HUES64 (cell line): Measurements from ENCODE around the gene ERBB4.

Experiments used
- H3K27ac ChIP-seq: 2 replicates; pipeline ENCODE4 v1.7.0; 2013; ENCODE audit warnings: low read depth, low read length, inconsistent platforms
- H3K27me3 ChIP-seq: 2 replicates; pipeline ENCODE4 v1.6.1; 2013; ENCODE audit warnings: mild to moderate bottlenecking, low read length; ENCODE audit not compliant: insufficient read depth
- H3K36me3 ChIP-seq: 2 replicates; pipeline ENCODE4 v1.6.1; 2013; ENCODE audit warnings: mild to moderate bottlenecking, low read length; ENCODE audit not compliant: insufficient read depth
- H3K4me1 ChIP-seq: 2 replicates; pipeline ENCODE4 v1.6.1; 2013; ENCODE audit warnings: mild to moderate bottlenecking, low read length, moderate library complexity; ENCODE audit not compliant: insufficient read depth
- H3K4me3 ChIP-seq: 2 replicates; pipeline ENCODE4 v1.5.1; 2013; ENCODE audit warnings: mild to moderate bottlenecking, low read length, moderate library complexity
- H3K9ac ChIP-seq: 2 replicates; pipeline ENCODE4 v1.6.1; 2013; ENCODE audit warnings: mild to moderate bottlenecking, low read depth, low read length
- H3K9me3 ChIP-seq: 2 replicates; pipeline ENCODE4 v1.6.1; 2013; ENCODE audit warnings: low read depth, low read length; ENCODE audit not compliant: insufficient read depth
- WGBS: fragments of 150-250, 120-280 bp; methylation state at CpG from one replicate; pipeline ENCODE4 v1.1.7; 2013; ENCODE audit warnings: missing lambda C conversion rate; 5-methylcytosine and 5-hydroxymethylcytosine counted together

ERBB4 gene

DNA sequence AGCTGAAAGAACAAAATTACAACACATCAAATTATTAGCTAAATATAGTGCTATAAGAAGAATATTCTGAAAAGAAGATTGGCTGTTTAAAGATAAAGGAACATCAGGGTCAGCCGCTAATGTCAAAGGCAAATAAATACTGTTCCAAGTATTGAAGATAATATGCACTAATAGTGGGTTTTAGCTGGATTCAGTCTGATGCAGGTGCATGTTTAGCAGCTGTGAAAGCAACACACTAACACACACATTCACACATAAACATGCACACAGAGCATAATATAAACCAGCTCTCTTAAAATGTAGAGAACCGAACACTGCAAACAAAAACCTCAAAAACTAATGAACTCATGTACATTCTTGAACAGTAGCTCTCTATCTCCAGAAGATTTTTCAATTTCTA lies 634.6 kb downstream of the ERBB4 start:
- Histone ChIP-seq H3K4me3 (no peak overlapping the region), H3K9me3 (no peaks in the 10 kb centered on the region), H3K9ac (no peak overlapping the region), H3K4me1 (no peaks in the 10 kb centered on the region), H3K27me3 (no peaks in the 10 kb centered on the region), H3K36me3 (no peaks in the 10 kb centered on the region), H3K27ac (no peak overlapping the region)
- WGBS = 94% methylated on average over 2 of the region's 2 CpGs

DNA sequence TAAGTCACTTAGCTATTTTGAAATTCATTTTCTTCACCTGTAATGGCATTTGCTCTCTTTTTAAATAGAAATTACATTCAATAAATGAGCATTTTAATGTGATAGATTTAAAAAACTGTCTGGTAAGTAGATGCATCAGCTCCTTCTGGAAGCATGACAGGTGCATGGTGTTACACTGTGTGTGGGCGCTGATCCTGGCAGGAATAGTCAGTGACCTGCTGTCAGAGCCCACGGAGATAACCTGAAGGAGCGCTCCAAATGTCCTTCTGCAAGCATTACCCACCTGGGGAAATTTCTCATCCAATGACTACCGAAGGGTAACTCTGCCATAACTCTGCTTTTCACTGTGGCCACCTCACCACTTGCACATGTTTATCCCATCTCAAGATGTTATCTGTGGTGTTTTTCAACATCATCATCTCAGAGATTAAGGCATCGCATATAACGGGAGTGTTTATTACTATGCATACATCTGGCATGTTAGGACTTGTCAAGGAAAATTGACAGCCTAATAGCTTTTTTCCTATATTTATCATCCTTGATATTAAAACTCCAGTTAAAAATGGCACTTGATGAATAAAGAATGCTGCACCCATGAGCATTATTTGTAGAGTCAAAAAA lies 637.3 kb downstream of the ERBB4 start:
- Histone ChIP-seq H3K27me3 (no peaks in the 10 kb centered on the region), H3K27ac (no peak overlapping the region), H3K4me1 (no peaks in the 10 kb centered on the region), H3K4me3 (no peak overlapping the region), H3K36me3 (no peaks in the 10 kb centered on the region), H3K9ac (no peak overlapping the region), H3K9me3 (no peaks in the 10 kb centered on the region)
- WGBS = 95% methylated on average over 6 of the region's 6 CpGs

DNA sequence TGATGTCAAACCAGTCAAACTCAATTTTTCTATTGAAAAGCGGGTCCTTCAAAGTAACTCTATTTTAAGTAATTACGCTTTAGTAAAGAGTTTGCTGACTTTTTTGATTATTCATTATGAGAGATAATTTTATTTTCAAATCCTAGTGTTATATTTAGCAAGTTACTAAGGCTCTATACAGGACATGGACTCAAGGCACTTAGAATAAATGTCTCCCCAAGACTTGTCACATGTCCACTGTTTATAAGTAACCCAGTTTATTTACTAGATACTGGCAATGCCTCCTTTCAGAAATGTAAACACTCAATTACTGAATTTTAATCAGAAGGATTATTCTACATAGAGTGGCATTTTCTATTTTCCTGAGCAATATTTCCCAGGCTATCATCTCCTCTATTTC lies 638.1 kb downstream of the ERBB4 start:
- no peaks in the 10 kb centered on the region for H3K27me3 ChIP-seq
- no peak overlapping the region for H3K4me3 ChIP-seq
- H3K9ac ChIP-seq = no peak overlapping the region
- no peak overlapping the region for H3K27ac ChIP-seq
- H3K4me1 ChIP-seq = no peaks in the 10 kb centered on the region
- WGBS = 100% methylated on average over 1 of the region's 2 CpGs
- H3K9me3 ChIP-seq = no peaks in the 10 kb centered on the region
- no peaks in the 10 kb centered on the region for H3K36me3 ChIP-seq

DNA sequence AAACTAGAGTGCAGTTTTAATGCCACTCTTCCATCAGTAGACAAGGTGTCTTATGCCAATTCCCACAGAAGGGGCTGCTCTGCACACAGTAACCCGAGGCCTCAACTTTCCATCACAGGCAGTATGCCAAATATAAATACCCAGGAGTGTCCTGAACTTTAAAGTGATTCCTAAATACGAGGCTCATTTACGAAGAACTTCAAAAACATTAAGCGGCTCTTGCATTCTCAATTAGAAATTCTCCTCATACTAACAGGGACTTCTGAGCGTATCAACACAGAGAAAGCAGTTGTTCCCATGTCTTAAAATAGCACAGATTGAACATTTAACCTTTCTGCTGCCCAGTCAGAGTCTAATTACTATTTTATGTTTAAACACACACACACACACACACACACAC lies 638.6 kb downstream of the ERBB4 start:
- H3K27ac ChIP-seq = no peak overlapping the region
- 91% methylated on average over 5 of the region's 5 CpGs for WGBS
- H3K4me1 ChIP-seq = no peaks in the 10 kb centered on the region
- H3K27me3 ChIP-seq = no peaks in the 10 kb centered on the region
- no peaks in the 10 kb centered on the region for H3K36me3 ChIP-seq
- no peak overlapping the region for H3K4me3 ChIP-seq
- no peak overlapping the region for H3K9ac ChIP-seq
- no peaks in the 10 kb centered on the region for H3K9me3 ChIP-seq

DNA sequence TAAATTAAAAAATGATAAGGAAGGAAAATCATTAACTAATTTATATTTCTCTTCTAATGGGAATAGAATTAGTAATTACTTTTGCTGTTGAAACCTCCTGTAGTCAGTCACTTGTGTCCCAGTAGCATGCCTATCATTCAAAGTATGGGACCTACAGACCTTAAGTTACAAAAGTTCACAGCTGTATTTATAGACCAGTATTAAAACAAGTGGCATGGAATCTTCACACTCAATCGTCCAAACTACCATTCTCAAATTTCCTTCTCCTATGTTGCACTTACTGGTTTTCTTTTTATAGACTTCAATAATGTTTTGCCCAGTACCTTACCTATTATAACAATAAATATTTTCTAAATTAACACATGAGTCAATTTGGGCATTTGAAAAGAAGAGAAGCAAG lies 639.9 kb downstream of the ERBB4 start:
- Histone ChIP-seq H3K9me3 (no peaks in the 10 kb centered on the region), H3K27me3 (no peaks in the 10 kb centered on the region), H3K9ac (no peak overlapping the region), H3K4me3 (no peak overlapping the region), H3K4me1 (no peaks in the 10 kb centered on the region), H3K27ac (no peak overlapping the region), H3K36me3 (no peaks in the 10 kb centered on the region)
- 94% methylated on average over 1 of the region's 1 CpG for WGBS

DNA sequence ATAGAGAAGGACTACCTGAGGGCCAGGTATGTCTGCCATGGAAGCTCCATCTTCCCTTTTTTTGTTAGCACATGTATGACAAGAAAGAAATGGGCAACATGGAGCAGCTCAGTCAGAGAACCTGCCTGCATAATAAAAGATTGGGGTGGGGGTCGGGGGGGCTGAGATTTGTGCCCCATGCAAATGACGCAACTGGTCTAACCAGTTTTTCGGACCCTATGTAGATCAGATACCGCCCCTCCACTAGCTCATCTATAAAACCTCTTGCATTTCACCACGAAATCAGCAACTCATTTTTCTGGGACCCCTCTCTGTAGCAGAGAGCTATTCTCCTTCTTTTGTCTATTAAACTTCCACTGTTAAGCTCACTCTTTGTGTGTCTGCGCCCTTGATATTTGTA lies 657.2 kb downstream of the ERBB4 start:
- no peak overlapping the region for H3K27ac ChIP-seq
- H3K9ac ChIP-seq = no peak overlapping the region
- no peaks in the 10 kb centered on the region for H3K9me3 ChIP-seq
- WGBS = 91% methylated on average over 5 of the region's 6 CpGs
- no peaks in the 10 kb centered on the region for H3K27me3 ChIP-seq
- no peaks in the 10 kb centered on the region for H3K36me3 ChIP-seq
- H3K4me3 ChIP-seq = no peak overlapping the region
- 0 out of 2 replicates have a peak, but pooled peaks cover 3% of the 10 kb centered on the region for H3K4me1 ChIP-seq

DNA sequence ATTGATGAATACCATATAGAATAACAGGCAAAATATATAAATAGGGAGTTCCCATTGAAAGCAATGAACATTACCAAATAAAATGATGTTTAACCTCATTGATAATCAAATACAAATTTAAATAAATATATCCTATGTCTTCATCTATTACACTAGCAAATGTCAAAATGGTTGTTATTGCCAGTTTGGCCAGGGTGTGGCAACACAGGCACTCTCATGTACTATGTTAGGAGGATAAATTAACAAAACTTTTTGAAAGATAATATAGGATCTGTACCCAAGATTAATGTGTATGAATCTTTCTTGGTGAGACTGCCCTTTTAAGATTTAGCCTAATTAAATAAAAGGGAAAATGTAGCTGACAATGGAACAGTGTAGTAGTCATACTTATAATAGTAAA lies 659.3 kb downstream of the ERBB4 start:
- Histone ChIP-seq H3K4me3 (no peak overlapping the region), H3K9me3 (no peaks in the 10 kb centered on the region), H3K36me3 (no peaks in the 10 kb centered on the region), H3K27me3 (no peaks in the 10 kb centered on the region), H3K27ac (no peak overlapping the region), H3K4me1 (0 out of 2 replicates have a peak, but pooled peaks cover 3% of the 10 kb centered on the region), H3K9ac (no peak overlapping the region)

DNA sequence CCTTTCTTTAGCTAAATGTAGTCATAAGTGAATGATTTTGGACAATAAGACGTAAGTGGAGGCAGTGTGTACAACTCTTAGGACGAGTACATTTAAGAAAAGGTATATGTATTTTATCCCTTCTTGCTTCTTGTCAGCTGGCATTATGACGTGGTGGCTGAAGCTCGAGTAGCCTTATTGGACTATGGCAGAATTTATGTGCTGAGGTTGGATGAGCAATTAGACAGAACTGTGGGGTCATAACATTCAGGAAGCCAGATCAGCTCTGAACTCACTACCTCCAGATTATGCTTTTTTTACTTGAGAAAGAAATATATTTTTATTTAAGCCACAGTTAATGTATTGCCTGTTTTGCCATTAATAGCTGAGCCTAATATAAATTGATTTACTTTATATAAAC lies 661.5 kb downstream of the ERBB4 start:
- Histone ChIP-seq H3K27ac (no peak overlapping the region), H3K36me3 (no peaks in the 10 kb centered on the region), H3K4me3 (no peak overlapping the region), H3K9ac (no peak overlapping the region), H3K9me3 (no peaks in the 10 kb centered on the region), H3K4me1 (0 out of 2 replicates have a peak, but pooled peaks cover 3% of the 10 kb centered on the region), H3K27me3 (no peaks in the 10 kb centered on the region)
- WGBS = 94% methylated on average over 4 of the region's 4 CpGs

DNA sequence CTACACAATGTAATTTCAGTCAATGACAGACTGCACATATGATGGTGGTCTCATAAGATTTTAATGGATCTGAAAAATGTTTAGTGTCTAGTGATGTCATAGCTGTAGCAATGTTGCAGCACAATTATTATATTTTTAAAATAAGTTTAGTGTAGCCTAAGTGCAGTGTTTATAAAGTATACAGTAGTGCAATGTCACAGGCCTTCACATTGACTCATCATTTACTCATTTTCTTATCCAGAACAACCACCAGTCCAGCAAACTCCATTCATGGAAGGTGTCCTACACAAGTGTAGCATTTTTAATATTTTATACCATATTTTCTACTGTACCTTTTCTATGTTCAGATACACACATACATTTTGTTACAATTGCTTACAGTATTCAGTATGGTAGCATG lies 663.1 kb downstream of the ERBB4 start:
- Histone ChIP-seq H3K36me3 (no peaks in the 10 kb centered on the region), H3K27ac (no peak overlapping the region), H3K9me3 (no peaks in the 10 kb centered on the region), H3K9ac (no peak overlapping the region), H3K4me1 (no peaks in the 10 kb centered on the region), H3K4me3 (no peak overlapping the region), H3K27me3 (no peaks in the 10 kb centered on the region)

DNA sequence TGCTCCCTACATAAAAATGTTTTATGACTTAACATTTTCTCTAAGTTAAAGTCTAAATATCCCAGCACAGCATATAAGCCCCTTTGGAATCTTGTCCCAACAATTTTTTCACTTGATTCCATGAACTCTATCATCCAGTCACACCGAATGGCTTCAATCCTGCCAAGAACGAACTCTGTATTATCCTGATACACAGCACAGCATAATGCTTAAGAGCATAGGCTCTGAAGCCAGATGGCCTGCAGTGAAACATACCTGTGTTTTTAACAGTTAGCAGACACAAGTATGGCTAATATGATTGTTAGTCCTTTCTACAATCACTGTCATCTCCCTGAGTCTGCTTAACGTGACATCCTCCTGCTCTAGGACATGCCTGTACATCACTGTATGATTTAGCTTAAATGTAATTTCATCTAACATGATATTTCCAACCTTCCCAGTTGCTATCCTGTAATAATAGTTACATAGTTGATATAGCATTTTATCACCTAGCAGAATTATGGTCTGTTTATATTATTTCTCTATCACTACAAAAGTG lies 669.5 kb downstream of the ERBB4 start:
- H3K9me3 ChIP-seq = no peaks in the 10 kb centered on the region
- no peak overlapping the region for H3K27ac ChIP-seq
- H3K9ac ChIP-seq = no peak overlapping the region
- 96% methylated on average over 3 of the region's 3 CpGs for WGBS
- no peaks in the 10 kb centered on the region for H3K36me3 ChIP-seq
- no peaks in the 10 kb centered on the region for H3K27me3 ChIP-seq
- no peak overlapping the region for H3K4me3 ChIP-seq
- no peaks in the 10 kb centered on the region for H3K4me1 ChIP-seq

DNA sequence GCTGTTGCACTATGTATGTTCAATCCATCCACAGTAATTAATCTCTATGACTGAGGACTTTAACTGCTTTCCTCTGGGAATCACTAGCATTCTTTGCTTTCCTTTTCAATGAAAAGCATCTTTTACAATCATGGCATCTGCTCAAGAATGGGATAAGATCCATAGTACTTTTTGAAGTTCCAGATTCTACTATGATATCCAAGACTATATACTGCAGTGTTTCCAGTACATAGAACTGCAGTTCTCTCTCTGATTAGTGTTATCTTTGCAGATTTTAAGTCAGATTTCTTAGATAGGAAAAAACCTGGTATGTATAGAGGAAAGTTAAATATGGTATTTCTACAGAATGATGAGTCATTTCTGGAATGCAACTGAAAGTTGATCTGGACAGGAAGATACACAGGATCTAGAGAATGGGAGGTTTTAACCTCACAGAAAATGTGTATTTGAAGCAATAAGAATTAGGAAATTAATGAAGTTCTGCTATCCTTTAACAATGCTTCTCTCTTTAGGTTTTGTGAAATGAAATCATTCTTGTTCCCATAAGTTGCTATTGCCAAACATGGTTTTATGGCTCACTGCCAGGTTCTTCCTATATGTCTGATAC lies 670.7 kb downstream of the ERBB4 start:
- no peak overlapping the region for H3K9ac ChIP-seq
- no peak overlapping the region for H3K27ac ChIP-seq
- no peaks in the 10 kb centered on the region for H3K36me3 ChIP-seq
- no peak overlapping the region for H3K4me3 ChIP-seq
- no peaks in the 10 kb centered on the region for H3K9me3 ChIP-seq
- no peaks in the 10 kb centered on the region for H3K27me3 ChIP-seq
- no peaks in the 10 kb centered on the region for H3K4me1 ChIP-seq

DNA sequence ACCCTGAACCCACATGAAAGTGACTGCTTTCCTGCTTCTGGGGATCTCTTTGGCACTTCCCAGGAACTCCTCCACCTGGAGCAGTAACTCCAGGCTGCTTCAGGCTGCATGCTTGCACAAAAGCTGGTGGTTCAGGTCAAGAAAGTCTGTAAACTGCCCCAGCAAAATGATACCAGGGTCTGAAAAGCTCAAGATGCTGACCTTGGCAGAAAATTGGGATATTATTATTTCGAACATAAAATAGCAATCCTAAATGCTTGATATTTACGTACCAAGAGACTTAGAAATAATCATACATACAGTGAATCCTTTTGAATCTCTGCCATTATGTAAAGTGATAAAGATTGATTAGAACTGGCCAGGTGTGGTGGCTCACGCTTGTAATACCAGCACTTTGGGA lies 674.3 kb downstream of the ERBB4 start:
- Histone ChIP-seq H3K4me1 (no peaks in the 10 kb centered on the region), H3K36me3 (no peaks in the 10 kb centered on the region), H3K9me3 (no peaks in the 10 kb centered on the region; the same call in 1 of the 2 replicates), H3K9ac (no peak overlapping the region), H3K4me3 (no peak overlapping the region), H3K27me3 (no peaks in the 10 kb centered on the region), H3K27ac (no peak overlapping the region)
- WGBS = 97% methylated on average over 2 of the region's 3 CpGs
